Naive thymus-derived CD4-positive, alpha-beta T cell (primary cell): ENCODE measurements around the gene RTL3. TPM values are rescaled to one million over a fixed set of nuclear protein-coding genes. Genes with fewer than 3 reads are reported as not detected.

ENCODE experiments used
- ATAC-seq: fragments of 150-1000 bp; cut with Tn5 transposase; 2 replicates; pipeline ENCODE4 v1.10.0; 2021; ENCODE audit warnings: mild to moderate bottlenecking, moderate library complexity
- CTCF ChIA-PET: fragments of 350-600 bp; sonication (Branson Sonifier 250); formaldehyde crosslinking; loops from one replicate; lab custom pipeline; 2021; ENCODE audit warnings: antibody characterized with exemption; lab: Charles Lee
- POLR2A ChIA-PET: fragments of 350-600 bp; sonication (Branson Sonifier 250); formaldehyde crosslinking; loops from one replicate; lab custom pipeline; 2021; ENCODE audit warnings: antibody characterized with exemption, inconsistent platforms; lab: Charles Lee
- DNase-seq, 9 donors: peaks; one replicate each; pipeline versions ENCODE4 v3.0.0 to v3.0.0-alpha.2; 2020 to 2022; ENCODE audit warnings: mixed read lengths in 1 of 9
- H3K27ac ChIP-seq: one replicate; pipeline ENCODE4 v1.7.0; 2013; ENCODE audit warnings: mild to moderate bottlenecking, low read depth, low read length, moderate library complexity
- H3K27me3 ChIP-seq, 2 donors: one replicate each; pipeline ENCODE4 v1.7.0; 2013; ENCODE audit warnings: low read length in 2 of 2, mild to moderate bottlenecking in 2 of 2, moderate library complexity in 2 of 2; ENCODE audit not compliant: control insufficient read depth in 2 of 2, insufficient read depth in 2 of 2
- H3K36me3 ChIP-seq, 3 experiments: 1 replicate in 2 of 3; 2 replicates in 1 of 3; pipeline ENCODE4 v1.7.0; 2013; ENCODE audit warnings: low read length in 3 of 3, mild to moderate bottlenecking in 3 of 3, moderate library complexity in 1 of 3; ENCODE audit not compliant: insufficient read depth in 3 of 3, control insufficient read depth in 2 of 3
- H3K4me1 ChIP-seq, 2 donors: one replicate each; pipeline ENCODE4 v1.7.0; 2013; ENCODE audit warnings: low read length in 2 of 2, mild to moderate bottlenecking in 2 of 2, moderate library complexity in 1 of 2; ENCODE audit not compliant: control insufficient read depth in 2 of 2, insufficient read depth in 2 of 2
- H3K4me3 ChIP-seq: 2 replicates; pipeline ENCODE4 v1.7.0; 2013; ENCODE audit warnings: mild to moderate bottlenecking, low read length
- H3K9me3 ChIP-seq, 3 experiments: 1 replicate in 2 of 3; 2 replicates in 1 of 3; pipeline ENCODE4 v1.7.0; 2013; ENCODE audit warnings: low read length in 3 of 3; ENCODE audit not compliant: control insufficient read depth in 2 of 3
- H3K27ac Mint-ChIP-seq, 9 donors: one replicate each; pipeline ENCODE4 v1.8.0; 2020 to 2022; ENCODE audit warnings: mixed read lengths in 9 of 9, mild to moderate bottlenecking in 8 of 9, moderate library complexity in 5 of 9, inconsistent platforms in 2 of 9
- H3K27me3 Mint-ChIP-seq, 5 donors: one replicate each; pipeline ENCODE4 v1.8.0; 2021 to 2022; ENCODE audit warnings: mixed read lengths in 5 of 5, mild to moderate bottlenecking in 1 of 5
- H3K36me3 Mint-ChIP-seq, 5 donors: one replicate each; pipeline ENCODE4 v1.8.0; 2020 to 2022; ENCODE audit warnings: mixed read lengths in 5 of 5, mild to moderate bottlenecking in 3 of 5, inconsistent platforms in 1 of 5
- H3K4me1 Mint-ChIP-seq, 7 donors: one replicate each; pipeline ENCODE4 v1.8.0; 2020 to 2022; ENCODE audit warnings: mixed read lengths in 7 of 7, mild to moderate bottlenecking in 3 of 7, inconsistent platforms in 1 of 7
- H3K4me3 Mint-ChIP-seq, 10 donors: one replicate each; pipeline ENCODE4 v1.8.0; 2020 to 2022; ENCODE audit warnings: mild to moderate bottlenecking in 10 of 10, mixed read lengths in 10 of 10, moderate library complexity in 6 of 10, inconsistent platforms in 2 of 10
- H3K9me3 Mint-ChIP-seq, 11 donors: one replicate each; pipeline ENCODE4 v1.8.0; 2020 to 2022; ENCODE audit warnings: mixed read lengths in 11 of 11, mild to moderate bottlenecking in 4 of 11, inconsistent platforms in 1 of 11, moderate library complexity in 1 of 11
- intact Hi-C, 2 donors: fragments of 100-400 bp; cut with micrococcal nuclease; formaldehyde crosslinking; loops; one replicate each; pipeline ENCODE4 v1.15.1; 2023
- polyA plus RNA-seq, 2 donors: library from polyadenylated mRNA; unstranded; fragments of 300-500 nt; fragmentation: Illumina TruSeq; gene quantifications; one replicate each; pipeline ENCODE4 v1.2.3, GENCODE V29; 2021
- total RNA-seq, 6 experiments: library from RNA in 5 of 6; stranded (reverse) in 5 of 6; gene quantifications; 1 replicate in 5 of 6; 2 replicates in 1 of 6; pipeline ENCODE4 v1.2.3 and lab custom pipeline; 2021 to 2026

RTL3 gene
- total and polyA plus RNA-seq, 7 experiments from 2014 or later, result not detected

DNA sequence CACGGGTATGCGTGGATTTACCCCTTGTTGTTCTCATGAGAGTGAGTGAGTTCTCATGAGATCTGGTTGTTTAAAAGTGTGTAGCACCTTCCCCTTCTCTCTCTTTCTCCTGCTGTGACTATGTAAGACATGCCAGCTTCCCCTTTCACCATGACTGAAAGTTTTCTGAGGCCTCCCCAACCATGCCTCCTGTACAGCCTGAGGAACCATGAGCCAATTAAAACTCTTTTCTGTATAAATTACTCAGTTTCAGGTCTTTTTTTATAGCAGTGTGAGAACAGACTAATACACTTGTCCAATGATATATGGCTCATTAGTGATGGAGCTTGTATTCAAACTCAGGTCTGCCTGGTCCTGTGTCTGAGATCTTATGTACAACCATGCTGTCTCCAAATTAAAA lies 28.5 kb upstream of the RTL3 start:
- H3K9me3 ChIP-seq, result no peaks in the 10 kb centered on the region
- H3K4me1 ChIP-seq, result no peaks in the 10 kb centered on the region
- H3K27ac ChIP-seq, result no peak overlapping the region
- ATAC-seq (peak; percentile 45), DNase-seq (no peak)
- H3K27ac Mint-ChIP-seq, result peak overlapping the region in 1 of 9 donors; percentile 57
- H3K4me3 ChIP-seq, result no peak overlapping the region
- H3K9me3 Mint-ChIP-seq, result peaks cover 0 to 2% (median 0%) of the 10 kb centered on the region in 11 donors
- no peaks in the 10 kb centered on the region for H3K4me1 Mint-ChIP-seq
- H3K27me3 ChIP-seq, result no peaks in the 10 kb centered on the region
- no peak overlapping the region for H3K4me3 Mint-ChIP-seq
- ChIA-PET POLR2A (no interaction called here), CTCF (no interaction called here)
- H3K36me3 ChIP-seq, result no peaks in the 10 kb centered on the region
- intact Hi-C loops, result no loop called here
- H3K27me3 Mint-ChIP-seq, result no peaks in the 10 kb centered on the region
- peaks cover 0 to 4% (median 0%) of the 10 kb centered on the region in 5 donors for H3K36me3 Mint-ChIP-seq

DNA sequence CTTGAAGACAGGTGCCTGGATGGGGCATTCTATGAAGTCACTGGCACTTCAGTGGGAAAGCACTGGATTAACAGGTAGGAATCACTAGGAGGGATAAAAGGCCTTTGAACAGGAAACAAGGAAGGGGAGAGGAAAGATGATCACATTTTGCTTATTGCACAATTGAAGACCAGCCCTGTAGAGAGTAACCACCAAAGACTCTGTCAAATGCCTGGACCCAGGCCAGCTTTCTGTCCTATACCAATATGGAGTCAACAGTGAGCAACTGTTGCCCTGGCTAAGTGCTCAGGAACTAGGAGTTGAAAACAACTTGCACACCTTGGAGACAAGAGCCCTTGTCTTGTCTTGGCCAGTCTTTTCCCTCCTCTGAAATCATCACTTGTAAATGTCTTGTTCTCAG lies 14.1 kb upstream of the RTL3 start:
- ATAC-seq, result no peak
- Histone ChIP-seq H3K4me3 (no peak overlapping the region), H3K27ac (no peak overlapping the region), H3K9me3 (no peaks in the 10 kb centered on the region), H3K27me3 (no peaks in the 10 kb centered on the region), H3K36me3 (no peaks in the 10 kb centered on the region), H3K4me1 (no peaks in the 10 kb centered on the region)
- intact Hi-C loops, result no loop called here
- Mint-ChIP-seq H3K36me3 (peaks cover 0 to 2% (median 0%) of the 10 kb centered on the region in 5 donors), H3K9me3 (peaks cover 0 to 11% (median 0%) of the 10 kb centered on the region in 11 donors), H3K27me3 (no peaks in the 10 kb centered on the region), H3K4me3 (no peak overlapping the region), H3K27ac (no peak overlapping the region), H3K4me1 (peaks cover 0 to 2% (median 0%) of the 10 kb centered on the region in 7 donors)
- POLR2A ChIA-PET, result no interaction called here
- no peak for DNase-seq
- CTCF ChIA-PET, result no interaction called here

DNA sequence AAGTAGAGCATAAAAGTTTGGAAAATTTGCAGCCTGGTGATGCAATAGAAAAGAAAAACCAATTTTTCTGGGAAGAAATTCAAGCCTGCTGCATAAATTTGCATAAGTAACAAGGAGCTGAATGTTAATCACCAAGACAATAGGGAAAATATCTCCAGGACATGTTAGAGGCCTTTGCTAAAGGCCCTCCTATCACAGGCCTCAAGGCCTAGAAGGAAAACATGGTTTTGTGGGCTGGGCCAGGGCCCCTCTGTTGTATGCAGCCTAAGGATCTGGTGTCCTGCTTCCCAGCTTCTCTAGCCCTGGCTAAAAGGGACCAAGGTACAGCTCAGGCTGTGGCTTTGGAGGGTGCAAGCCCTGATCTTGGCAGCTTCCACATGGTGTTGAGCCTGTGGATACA lies 6.2 kb upstream of the RTL3 start:
- Mint-ChIP-seq H3K27me3 (no peaks in the 10 kb centered on the region), H3K36me3 (peaks cover 0 to 17% (median 0%) of the 10 kb centered on the region in 5 donors), H3K4me3 (no peak overlapping the region), H3K4me1 (peaks cover 0 to 7% (median 0%) of the 10 kb centered on the region in 7 donors), H3K27ac (no peak overlapping the region), H3K9me3 (peaks cover 0 to 14% (median 0%) of the 10 kb centered on the region in 11 donors)
- DNase-seq (no peak), ATAC-seq (no peak)
- no peaks in the 10 kb centered on the region for H3K4me1 ChIP-seq
- ChIA-PET POLR2A (no interaction called here), CTCF (no interaction called here)
- H3K4me3 ChIP-seq, result no peak overlapping the region
- H3K9me3 ChIP-seq, result no peaks in the 10 kb centered on the region
- no peaks in the 10 kb centered on the region for H3K36me3 ChIP-seq
- no peaks in the 10 kb centered on the region for H3K27me3 ChIP-seq
- intact Hi-C loops, result no loop called here
- H3K27ac ChIP-seq, result no peak overlapping the region

DNA sequence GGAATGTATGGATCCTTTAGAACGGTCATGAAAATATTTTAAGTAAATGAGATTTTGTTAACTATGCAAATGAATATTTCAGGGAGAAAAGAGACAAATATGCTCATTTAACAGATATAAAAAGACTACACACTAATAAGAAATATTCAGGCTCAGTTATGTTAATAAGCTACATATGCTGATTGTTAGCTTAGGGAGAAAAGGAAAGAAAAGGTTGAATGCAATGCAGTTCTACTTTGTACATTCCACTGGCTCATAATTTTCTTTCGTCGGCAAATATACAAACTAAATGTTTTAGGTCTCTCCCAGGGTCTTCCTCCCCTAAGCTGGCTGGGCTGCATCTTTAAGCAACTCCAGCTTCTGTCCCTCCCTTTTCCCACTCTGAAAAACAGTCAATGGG lies 2.7 kb upstream of the RTL3 start:
- CTCF ChIA-PET, result no interaction called here
- intact Hi-C loops, result no loop called here
- Mint-ChIP-seq H3K4me1 (peaks cover 4 to 18% (median 10%) of the 10 kb centered on the region in 7 donors), H3K9me3 (peaks cover 0 to 12% (median 0%) of the 10 kb centered on the region in 11 donors), H3K36me3 (peaks cover 0 to 16% (median 0%) of the 10 kb centered on the region in 5 donors), H3K27me3 (no peaks in the 10 kb centered on the region), H3K4me3 (no peak overlapping the region), H3K27ac (no peak overlapping the region)
- Histone ChIP-seq H3K9me3 (no peaks in the 10 kb centered on the region), H3K4me3 (no peak overlapping the region), H3K4me1 (no peaks in the 10 kb centered on the region), H3K36me3 (no peaks in the 10 kb centered on the region), H3K27me3 (no peaks in the 10 kb centered on the region), H3K27ac (no peak overlapping the region)
- no peak for ATAC-seq
- DNase-seq, result no peak
- POLR2A ChIA-PET, result no interaction called here

DNA sequence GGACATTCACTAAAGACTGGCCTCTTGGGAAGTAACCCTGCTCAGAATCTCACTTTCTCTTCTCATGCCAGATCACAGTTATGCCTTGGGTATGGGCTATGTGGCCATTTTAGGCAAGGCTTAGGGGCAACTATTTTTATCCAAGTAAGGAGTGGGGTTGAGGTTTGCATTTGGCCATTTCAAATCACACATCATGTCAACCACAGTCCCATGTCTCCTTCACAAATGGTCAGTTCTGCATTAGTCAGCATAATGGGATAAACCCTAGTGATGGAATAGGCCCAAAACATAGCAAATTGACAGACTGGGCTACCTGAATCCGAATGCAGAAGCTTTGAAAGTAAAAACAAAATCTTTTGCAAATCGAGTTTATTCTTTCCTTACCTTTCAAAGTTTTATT lies 827 bp upstream of the RTL3 start:
- Histone ChIP-seq H3K9me3 (no peaks in the 10 kb centered on the region), H3K4me1 (no peaks in the 10 kb centered on the region), H3K36me3 (no peaks in the 10 kb centered on the region), H3K4me3 (no peak overlapping the region), H3K27me3 (no peaks in the 10 kb centered on the region), H3K27ac (no peak overlapping the region)
- Mint-ChIP-seq H3K27ac (no peak overlapping the region), H3K9me3 (peaks cover 0 to 12% (median 0%) of the 10 kb centered on the region in 11 donors), H3K36me3 (peaks cover 0 to 12% (median 0%) of the 10 kb centered on the region in 5 donors), H3K27me3 (no peaks in the 10 kb centered on the region), H3K4me1 (peaks cover 4 to 25% (median 10%) of the 10 kb centered on the region in 7 donors), H3K4me3 (no peak overlapping the region)
- ATAC-seq (no peak), DNase-seq (no peak)
- intact Hi-C loops, result loop anchor here in 1 of 2 donors (10.0 kb wide), 2 partner anchors 325 to 425 kb away; no protein-coding TSS in a partner anchor
- ChIA-PET CTCF (no interaction called here), POLR2A (no interaction called here)

DNA sequence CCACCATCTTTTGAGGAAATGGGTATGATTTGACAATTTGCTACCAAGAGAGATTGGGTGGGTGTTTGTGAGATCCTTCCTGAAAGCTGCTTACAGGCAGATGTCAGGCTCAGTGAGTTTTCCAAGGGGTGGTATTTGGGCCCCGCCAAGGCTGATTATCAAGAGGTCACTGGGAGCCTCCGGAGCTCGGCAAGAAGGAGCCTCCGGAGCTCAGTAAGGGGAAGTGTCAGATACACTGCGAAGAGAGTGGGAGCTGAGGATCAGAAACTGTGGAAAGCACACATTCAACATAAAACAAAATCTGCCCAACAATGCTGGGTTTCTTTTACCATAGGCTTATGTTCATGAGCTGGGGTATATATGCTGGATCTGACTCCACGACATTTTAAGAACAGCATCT lies 714 bp downstream of the RTL3 start:
- POLR2A ChIA-PET, result no interaction called here
- ATAC-seq (no peak), DNase-seq (no peak)
- Mint-ChIP-seq H3K27ac (peak overlapping the region in 3 of 9 donors; percentile 32 to 68 (median 63)), H3K9me3 (peaks cover 0 to 7% (median 0%) of the 10 kb centered on the region in 11 donors), H3K36me3 (peaks cover 0 to 8% (median 0%) of the 10 kb centered on the region in 5 donors), H3K27me3 (no peaks in the 10 kb centered on the region), H3K4me3 (peak overlapping the region in 3 of 10 donors; percentile 13 to 76 (median 56)), H3K4me1 (peaks cover 4 to 34% (median 9%) of the 10 kb centered on the region in 7 donors)
- Histone ChIP-seq H3K4me3 (no peak overlapping the region), H3K9me3 (no peaks in the 10 kb centered on the region), H3K4me1 (no peaks in the 10 kb centered on the region), H3K27ac (no peak overlapping the region), H3K36me3 (no peaks in the 10 kb centered on the region), H3K27me3 (no peaks in the 10 kb centered on the region)
- CTCF ChIA-PET, result no interaction called here
- intact Hi-C loops, result loop anchor here in 1 of 2 donors (10.0 kb wide), 2 partner anchors 324 to 426 kb away; no protein-coding TSS in a partner anchor

DNA sequence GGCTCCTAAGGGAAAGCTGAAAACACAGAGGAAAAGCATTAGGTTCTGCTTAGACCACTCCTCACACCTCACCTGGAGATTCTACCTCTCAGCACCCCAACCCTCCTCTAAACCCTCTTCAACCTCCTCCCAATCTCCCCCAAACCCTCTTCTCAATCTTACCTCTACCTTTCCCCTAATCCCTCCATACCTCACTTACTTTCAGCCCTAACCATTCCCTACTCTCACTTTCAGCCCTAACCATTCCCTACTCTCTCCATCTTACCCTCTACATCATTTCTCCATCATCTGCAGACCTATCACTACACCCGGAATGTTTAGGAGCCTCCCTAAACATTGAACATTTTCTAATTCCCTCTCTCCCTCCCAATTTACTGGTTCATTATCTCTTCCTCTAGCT lies 3.5 kb downstream of the RTL3 start:
- peaks cover 14 to 44% (median 19%) of the 10 kb centered on the region in 7 donors for H3K4me1 Mint-ChIP-seq
- no peaks in the 10 kb centered on the region for H3K9me3 ChIP-seq
- no peak overlapping the region for H3K27ac Mint-ChIP-seq
- no peak overlapping the region for H3K4me3 ChIP-seq
- ChIA-PET CTCF (no interaction called here), POLR2A (no interaction called here)
- H3K9me3 Mint-ChIP-seq, result peaks cover 0 to 7% (median 0%) of the 10 kb centered on the region in 11 donors
- H3K4me3 Mint-ChIP-seq, result no peak overlapping the region
- no peaks in the 10 kb centered on the region for H3K36me3 ChIP-seq
- H3K27me3 Mint-ChIP-seq, result no peaks in the 10 kb centered on the region
- no peaks in the 10 kb centered on the region for H3K27me3 ChIP-seq
- ATAC-seq (no peak), DNase-seq (no peak)
- H3K27ac ChIP-seq, result no peak overlapping the region
- H3K36me3 Mint-ChIP-seq, result peaks cover 0 to 6% (median 0%) of the 10 kb centered on the region in 5 donors
- peaks cover 5 to 8% of the 10 kb centered on the region in 2 donors for H3K4me1 ChIP-seq
- intact Hi-C loops, result loop anchor here in 1 of 2 donors (10.0 kb wide), 2 partner anchors 321 to 429 kb away; no protein-coding TSS in a partner anchor
